HEK293 (cell line): ENCODE data around the gene DDIAS.
A peak's percentile ranks its signal among the peaks of the same experiment; 100 is the strongest.

Experiments
- EGR2 ChIP-seq: fragments of 450-650 bp; formaldehyde crosslinking; IDR thresholded peaks from 2 replicates; pipeline ENCODE4 v1.5.1; 2016; ENCODE audit warnings: low read depth, missing biosample characterization, missing genetic modification characterization
- GLI2 ChIP-seq: fragments of 450-650 bp; formaldehyde crosslinking; IDR thresholded peaks from 2 replicates; pipeline ENCODE4; 2017; ENCODE audit warnings: missing biosample characterization, missing genetic modification characterization, low read depth, borderline replicate concordance
- HOXA7 ChIP-seq: sonication (generic); formaldehyde crosslinking; IDR thresholded peaks from 2 replicates; pipeline ENCODE4 v1.8.1; 2022; ENCODE audit warnings: missing genetic modification reagents, borderline replicate concordance
- KLF16 ChIP-seq: fragments of 450-650 bp; formaldehyde crosslinking; IDR thresholded peaks from 2 replicates; pipeline ENCODE4 v1.5.1; 2017; ENCODE audit warnings: missing biosample characterization, missing genetic modification characterization
- SALL2 ChIP-seq: fragments of 450-650 bp; formaldehyde crosslinking; IDR thresholded peaks from 2 replicates; pipeline ENCODE4 v1.5.0; 2017; ENCODE audit warnings: missing biosample characterization, mild to moderate bottlenecking, missing genetic modification characterization, borderline replicate concordance
- SP3 ChIP-seq: fragments of 450-650 bp; formaldehyde crosslinking; IDR thresholded peaks from 2 replicates; pipeline ENCODE4 v1.5.1; 2016; ENCODE audit warnings: missing biosample characterization, missing genetic modification characterization
- SP7 ChIP-seq: fragments of 450-650 bp; formaldehyde crosslinking; IDR thresholded peaks from 2 replicates; pipeline ENCODE4 v1.5.1; 2016; ENCODE audit warnings: missing biosample characterization, missing genetic modification characterization
- YY1 ChIP-seq: fragments of 450-650 bp; formaldehyde crosslinking; IDR thresholded peaks from 2 replicates; pipeline ENCODE4 v1.5.1; 2018; ENCODE audit warnings: missing biosample characterization, missing genetic modification characterization
- ZEB2 ChIP-seq: fragments of 450-650 bp; formaldehyde crosslinking; IDR thresholded peaks from 2 replicates; pipeline ENCODE4 v1.5.1; 2016; ENCODE audit warnings: missing biosample characterization, missing genetic modification characterization
- ZNF140 ChIP-seq: fragments of 450-650 bp; formaldehyde crosslinking; IDR thresholded peaks from 2 replicates; pipeline ENCODE4 v1.5.1; 2016; ENCODE audit warnings: missing biosample characterization, missing genetic modification characterization
- ZNF239 ChIP-seq: fragments of 450-650 bp; formaldehyde crosslinking; IDR thresholded peaks from 2 replicates; pipeline ENCODE4 v1.5.1; 2016; ENCODE audit warnings: missing biosample characterization, missing genetic modification characterization
- ZNF24 ChIP-seq: fragments of 450-650 bp; formaldehyde crosslinking; IDR thresholded peaks from 2 replicates; pipeline ENCODE4 v1.5.1; 2016; ENCODE audit warnings: missing biosample characterization, missing genetic modification characterization
- ZNF274 ChIP-seq, 2 experiments: fragments of 200-500 bp in 1 of 2; fragments of 450-650 bp in 1 of 2; sonication (Bioruptor generic) in 1 of 2; formaldehyde crosslinking in 1 of 2; IDR thresholded peaks; 2 replicates each; pipeline versions ENCODE4 v1.5.1 to v1.6.1; 2014 to 2016; ENCODE audit warnings: borderline replicate concordance in 1 of 2, inconsistent platforms in 1 of 2, low read length in 1 of 2, missing biosample characterization in 1 of 2, missing genetic modification characterization in 1 of 2
- ZNF302 ChIP-seq: fragments of 450-650 bp; formaldehyde crosslinking; IDR thresholded peaks from 2 replicates; pipeline ENCODE4 v1.5.1; 2016; ENCODE audit warnings: missing biosample characterization, missing genetic modification characterization, low read depth
- ZNF335 ChIP-seq: fragments of 450-650 bp; formaldehyde crosslinking; conservative IDR thresholded peaks from 2 replicates; pipeline ENCODE4 v1.5.1; 2016; ENCODE audit warnings: missing biosample characterization, missing genetic modification characterization
- ZNF510 ChIP-seq: fragments of 450-650 bp; formaldehyde crosslinking; IDR thresholded peaks from 2 replicates; pipeline ENCODE4 v1.5.1; 2018; ENCODE audit warnings: mild to moderate bottlenecking, missing genetic modification characterization, missing biosample characterization; ENCODE audit not compliant: insufficient replicate concordance
- ZNF521 ChIP-seq: fragments of 450-650 bp; formaldehyde crosslinking; IDR thresholded peaks from 2 replicates; pipeline ENCODE4 v1.5.1; 2017; ENCODE audit warnings: missing biosample characterization, mild to moderate bottlenecking, missing genetic modification characterization
- ZNF529 ChIP-seq: fragments of 450-650 bp; formaldehyde crosslinking; IDR thresholded peaks from 2 replicates; pipeline ENCODE4 v1.5.1; 2017; ENCODE audit warnings: missing genetic modification characterization, missing biosample characterization; ENCODE audit not compliant: insufficient replicate concordance
- ZNF558 ChIP-seq: fragments of 450-650 bp; formaldehyde crosslinking; IDR thresholded peaks from 2 replicates; pipeline ENCODE4 v1.5.1; 2016; ENCODE audit warnings: missing biosample characterization, missing genetic modification characterization
- ZNF560 ChIP-seq: fragments of 450-650 bp; formaldehyde crosslinking; IDR thresholded peaks from 2 replicates; pipeline ENCODE4 v1.5.1; 2017; ENCODE audit warnings: missing biosample characterization, missing genetic modification characterization, borderline replicate concordance
- ZNF596 ChIP-seq: fragments of 450-650 bp; IDR thresholded peaks from 2 replicates; pipeline ENCODE4 v1.5.0; 2018; ENCODE audit warnings: missing biosample characterization, mild to moderate bottlenecking, missing genetic modification characterization, moderate library complexity
- ZNF664 ChIP-seq: fragments of 450-650 bp; formaldehyde crosslinking; IDR thresholded peaks from 2 replicates; pipeline ENCODE4 v1.5.1; 2016; ENCODE audit warnings: missing biosample characterization, missing genetic modification characterization
- ZNF747 ChIP-seq: fragments of 450-650 bp; formaldehyde crosslinking; IDR thresholded peaks from 2 replicates; pipeline ENCODE4 v1.5.1; 2016; ENCODE audit warnings: missing biosample characterization, missing genetic modification characterization
- ZNF76 ChIP-seq: fragments of 450-650 bp; formaldehyde crosslinking; IDR thresholded peaks from 2 replicates; pipeline ENCODE4; 2016; ENCODE audit warnings: low read depth, missing biosample characterization, missing genetic modification characterization, borderline replicate concordance
- ZNF792 ChIP-seq: fragments of 450-650 bp; formaldehyde crosslinking; IDR thresholded peaks from 2 replicates; pipeline ENCODE4 v1.5.1; 2016; ENCODE audit warnings: missing biosample characterization, missing genetic modification characterization
- TF ChIP-seq, protein P1 (sequence below): fragments of 450-650 bp; formaldehyde crosslinking; conservative IDR thresholded peaks from 2 replicates; pipeline ENCODE4 v1.5.1; 2016; ENCODE audit warnings: low read depth, missing biosample characterization, missing genetic modification characterization
- TF ChIP-seq, protein P2 (sequence below): fragments of 450-650 bp; formaldehyde crosslinking; IDR thresholded peaks from 2 replicates; pipeline ENCODE4; 2016; ENCODE audit warnings: missing biosample characterization, missing genetic modification characterization
- TF ChIP-seq, protein P3 (sequence below): fragments of 450-650 bp; formaldehyde crosslinking; IDR thresholded peaks from 2 replicates; pipeline ENCODE4 v1.5.1; 2016; ENCODE audit warnings: missing biosample characterization, missing genetic modification characterization, borderline replicate concordance
- TF ChIP-seq, protein P4 (sequence below): fragments of 450-650 bp; formaldehyde crosslinking; IDR thresholded peaks from 2 replicates; pipeline ENCODE4 v1.5.1; 2016; ENCODE audit warnings: missing biosample characterization, missing genetic modification characterization

DDIAS gene

DNA sequence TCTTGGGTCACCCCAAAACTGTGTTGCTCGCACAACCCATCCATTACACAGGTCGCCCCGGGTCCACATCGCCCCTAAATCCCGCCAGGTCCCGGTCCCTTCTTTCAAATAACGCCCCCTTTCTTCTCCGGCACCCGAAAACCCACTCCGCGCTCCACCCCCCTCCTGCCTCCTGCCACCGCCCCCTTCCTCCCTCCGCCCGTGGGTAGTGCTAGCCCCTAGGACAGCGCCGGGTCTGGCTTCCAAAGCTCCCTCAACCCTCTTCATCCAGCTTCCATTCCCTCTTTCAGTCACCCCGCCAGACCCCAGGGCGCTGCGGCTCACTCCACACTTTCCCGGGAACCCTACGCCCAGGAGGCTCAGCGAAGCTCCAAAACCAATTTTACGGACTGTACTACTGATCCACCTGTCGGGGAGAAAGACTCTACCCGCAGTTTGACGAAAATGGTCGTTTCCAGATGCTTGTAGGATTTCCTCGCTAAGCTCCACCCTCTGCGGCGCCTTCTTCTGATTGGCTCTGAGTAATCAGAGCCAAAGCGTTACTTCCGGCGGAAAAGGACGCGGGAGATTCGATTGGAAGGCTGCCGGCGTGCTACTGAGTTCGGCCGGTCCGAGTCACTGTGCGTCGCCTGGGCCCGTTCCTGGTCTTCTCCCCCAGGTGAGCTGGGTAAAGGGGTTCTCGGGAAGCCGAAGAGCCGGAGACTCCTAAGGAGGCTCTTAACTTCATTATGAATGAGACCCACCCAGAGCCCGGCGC is at the start of gene DDIAS (continued):
- no peak for TF ChIP-seq ZNF274 (IDR thresholded peaks at IDR 0.05; ENCODE audit: low read length)
- no peak for TF ChIP-seq ZNF274 (tag by site-specific recombination; IDR thresholded peaks at IDR 0.05; ENCODE audit: borderline replicate concordance)
- TF ChIP-seq HOXA7 (CRISPR knock-in tag): no peak
- TF ChIP-seq ZNF529 (tag by site-specific recombination): no peak
- TF ChIP-seq SP7 (tag by site-specific recombination): peak; percentile 23; the same call in 1 of the 2 replicates
- TF ChIP-seq, protein P1, sequence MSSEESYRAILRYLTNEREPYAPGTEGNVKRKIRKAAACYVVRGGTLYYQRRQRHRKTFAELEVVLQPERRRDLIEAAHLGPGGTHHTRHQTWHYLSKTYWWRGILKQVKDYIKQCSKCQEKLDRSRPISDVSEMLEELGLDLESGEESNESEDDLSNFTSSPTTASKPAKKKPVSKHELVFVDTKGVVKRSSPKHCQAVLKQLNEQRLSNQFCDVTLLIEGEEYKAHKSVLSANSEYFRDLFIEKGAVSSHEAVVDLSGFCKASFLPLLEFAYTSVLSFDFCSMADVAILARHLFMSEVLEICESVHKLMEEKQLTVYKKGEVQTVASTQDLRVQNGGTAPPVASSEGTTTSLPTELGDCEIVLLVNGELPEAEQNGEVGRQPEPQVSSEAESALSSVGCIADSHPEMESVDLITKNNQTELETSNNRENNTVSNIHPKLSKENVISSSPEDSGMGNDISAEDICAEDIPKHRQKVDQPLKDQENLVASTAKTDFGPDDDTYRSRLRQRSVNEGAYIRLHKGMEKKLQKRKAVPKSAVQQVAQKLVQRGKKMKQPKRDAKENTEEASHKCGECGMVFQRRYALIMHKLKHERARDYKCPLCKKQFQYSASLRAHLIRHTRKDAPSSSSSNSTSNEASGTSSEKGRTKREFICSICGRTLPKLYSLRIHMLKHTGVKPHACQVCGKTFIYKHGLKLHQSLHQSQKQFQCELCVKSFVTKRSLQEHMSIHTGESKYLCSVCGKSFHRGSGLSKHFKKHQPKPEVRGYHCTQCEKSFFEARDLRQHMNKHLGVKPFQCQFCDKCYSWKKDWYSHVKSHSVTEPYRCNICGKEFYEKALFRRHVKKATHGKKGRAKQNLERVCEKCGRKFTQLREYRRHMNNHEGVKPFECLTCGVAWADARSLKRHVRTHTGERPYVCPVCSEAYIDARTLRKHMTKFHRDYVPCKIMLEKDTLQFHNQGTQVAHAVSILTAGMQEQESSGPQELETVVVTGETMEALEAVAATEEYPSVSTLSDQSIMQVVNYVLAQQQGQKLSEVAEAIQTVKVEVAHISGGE (tag by site-specific recombination): peak; percentile 79
- no peak for TF ChIP-seq ZNF664 (tag by site-specific recombination)
- TF ChIP-seq ZNF560: no peak
- TF ChIP-seq GLI2 (tag by site-specific recombination): no peak
- TF ChIP-seq SALL2 (tag by site-specific recombination): no peak
- peak; percentile 71 for TF ChIP-seq ZNF335 (tag by site-specific recombination)
- no peak for TF ChIP-seq ZNF510 (tag by site-specific recombination)
- TF ChIP-seq ZNF558 (tag by site-specific recombination): no peak
- TF ChIP-seq ZNF747: no peak
- no peak for TF ChIP-seq ZNF239 (tag by site-specific recombination)
- TF ChIP-seq, protein P2, sequence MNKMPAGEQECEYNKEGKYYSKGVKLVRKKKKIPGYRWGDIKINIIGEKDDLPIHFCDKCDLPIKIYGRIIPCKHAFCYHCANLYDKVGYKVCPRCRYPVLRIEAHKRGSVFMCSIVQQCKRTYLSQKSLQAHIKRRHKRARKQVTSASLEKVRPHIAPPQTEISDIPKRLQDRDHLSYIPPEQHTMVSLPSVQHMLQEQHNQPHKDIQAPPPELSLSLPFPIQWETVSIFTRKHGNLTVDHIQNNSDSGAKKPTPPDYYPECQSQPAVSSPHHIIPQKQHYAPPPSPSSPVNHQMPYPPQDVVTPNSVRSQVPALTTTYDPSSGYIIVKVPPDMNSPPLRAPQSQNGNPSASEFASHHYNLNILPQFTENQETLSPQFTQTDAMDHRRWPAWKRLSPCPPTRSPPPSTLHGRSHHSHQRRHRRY: no peak
- no peak for TF ChIP-seq ZNF792 (tag by site-specific recombination)
- TF ChIP-seq SP3 (tag by site-specific recombination): peak; percentile 87
- TF ChIP-seq ZNF76 (tag by site-specific recombination): peak; percentile 29; the same call in 1 of the 2 replicates
- TF ChIP-seq ZNF521 (tag by site-specific recombination): no peak
- TF ChIP-seq ZNF596 (tag by site-specific recombination): no peak
- peak; percentile 63 for TF ChIP-seq EGR2 (tag by site-specific recombination)
- no peak for TF ChIP-seq YY1
- TF ChIP-seq ZNF24 (tag by site-specific recombination): no peak
- peak; percentile 74 for TF ChIP-seq ZEB2 (tag by site-specific recombination)
- TF ChIP-seq ZNF302 (tag by site-specific recombination): no peak
- TF ChIP-seq, protein P3, sequence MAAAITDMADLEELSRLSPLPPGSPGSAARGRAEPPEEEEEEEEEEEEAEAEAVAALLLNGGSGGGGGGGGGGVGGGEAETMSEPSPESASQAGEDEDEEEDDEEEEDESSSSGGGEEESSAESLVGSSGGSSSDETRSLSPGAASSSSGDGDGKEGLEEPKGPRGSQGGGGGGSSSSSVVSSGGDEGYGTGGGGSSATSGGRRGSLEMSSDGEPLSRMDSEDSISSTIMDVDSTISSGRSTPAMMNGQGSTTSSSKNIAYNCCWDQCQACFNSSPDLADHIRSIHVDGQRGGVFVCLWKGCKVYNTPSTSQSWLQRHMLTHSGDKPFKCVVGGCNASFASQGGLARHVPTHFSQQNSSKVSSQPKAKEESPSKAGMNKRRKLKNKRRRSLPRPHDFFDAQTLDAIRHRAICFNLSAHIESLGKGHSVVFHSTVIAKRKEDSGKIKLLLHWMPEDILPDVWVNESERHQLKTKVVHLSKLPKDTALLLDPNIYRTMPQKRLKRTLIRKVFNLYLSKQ (tag by site-specific recombination): no peak
- TF ChIP-seq KLF16 (tag by site-specific recombination): peak; percentile 72
- TF ChIP-seq, protein P4, sequence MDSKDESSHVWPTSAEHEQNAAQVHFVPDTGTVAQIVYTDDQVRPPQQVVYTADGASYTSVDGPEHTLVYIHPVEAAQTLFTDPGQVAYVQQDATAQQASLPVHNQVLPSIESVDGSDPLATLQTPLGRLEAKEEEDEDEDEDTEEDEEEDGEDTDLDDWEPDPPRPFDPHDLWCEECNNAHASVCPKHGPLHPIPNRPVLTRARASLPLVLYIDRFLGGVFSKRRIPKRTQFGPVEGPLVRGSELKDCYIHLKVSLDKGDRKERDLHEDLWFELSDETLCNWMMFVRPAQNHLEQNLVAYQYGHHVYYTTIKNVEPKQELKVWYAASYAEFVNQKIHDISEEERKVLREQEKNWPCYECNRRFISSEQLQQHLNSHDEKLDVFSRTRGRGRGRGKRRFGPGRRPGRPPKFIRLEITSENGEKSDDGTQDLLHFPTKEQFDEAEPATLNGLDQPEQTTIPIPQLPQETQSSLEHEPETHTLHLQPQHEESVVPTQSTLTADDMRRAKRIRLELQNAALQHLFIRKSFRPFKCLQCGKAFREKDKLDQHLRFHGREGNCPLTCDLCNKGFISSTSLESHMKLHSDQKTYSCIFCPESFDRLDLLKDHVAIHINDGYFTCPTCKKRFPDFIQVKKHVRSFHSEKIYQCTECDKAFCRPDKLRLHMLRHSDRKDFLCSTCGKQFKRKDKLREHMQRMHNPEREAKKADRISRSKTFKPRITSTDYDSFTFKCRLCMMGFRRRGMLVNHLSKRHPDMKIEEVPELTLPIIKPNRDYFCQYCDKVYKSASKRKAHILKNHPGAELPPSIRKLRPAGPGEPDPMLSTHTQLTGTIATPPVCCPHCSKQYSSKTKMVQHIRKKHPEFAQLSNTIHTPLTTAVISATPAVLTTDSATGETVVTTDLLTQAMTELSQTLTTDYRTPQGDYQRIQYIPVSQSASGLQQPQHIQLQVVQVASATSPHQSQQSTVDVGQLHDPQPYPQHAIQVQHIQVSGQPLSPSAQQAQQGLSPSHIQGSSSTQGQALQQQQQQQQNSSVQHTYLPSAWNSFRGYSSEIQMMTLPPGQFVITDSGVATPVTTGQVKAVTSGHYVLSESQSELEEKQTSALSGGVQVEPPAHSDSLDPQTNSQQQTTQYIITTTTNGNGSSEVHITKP (tag by site-specific recombination): peak; percentile 95
- TF ChIP-seq ZNF140 (tag by site-specific recombination): no peak
